NCI-H2196 (cell line): ENCODE measurements around the gene NLK.
"Not testable (repeated sequence)": the region's sequence is repeated elsewhere in the genome, so short reads cannot be mapped to it uniquely, and the experiment has no call there.

Experiments used
- DNase-seq: peaks from one replicate; lab custom pipeline; 2025; ENCODE audit not compliant: unreplicated experiment; lab: John Stamatoyannopoulos, UW

The NLK gene

GRCh38 chr17:28042657-28042720, at the start of gene NLK:
TSS of gene NLK (plus strand) at chr17:28042677. CDS start at chr17:28042874, 197 bp downstream.
- DNase-seq, result no peak

GRCh38 chr17:27993161-27993695, 49.2 kb upstream of the NLK start:
- no peak for DNase-seq

GRCh38 chr17:27993723-27994310, 48.7 kb upstream of the NLK start:
- DNase-seq, result no peak

- no peak for DNase-seq
Observed at GRCh38 chr17:27994586-27994985, 47.9 kb upstream of the NLK start.

- no peak for DNase-seq
Observed at GRCh38 chr17:27995554-27995953, 46.9 kb upstream of the NLK start.

GRCh38 chr17:27996202-27997043, 46.1 kb upstream of the NLK start:
- DNase-seq, result no peak

GRCh38 chr17:27997044-27997401, 45.5 kb upstream of the NLK start:
- no peak for DNase-seq

GRCh38 chr17:27997522-27997921, 45.0 kb upstream of the NLK start:
- DNase-seq, result no peak

GRCh38 chr17:28001149-28001548, 41.3 kb upstream of the NLK start:
- no peak for DNase-seq

- DNase-seq, result no peak
Observed at GRCh38 chr17:28004344-28004743, 38.1 kb upstream of the NLK start.

GRCh38 chr17:28007925-28008324, 34.6 kb upstream of the NLK start:
- DNase-seq, result not testable (repeated sequence)

GRCh38 chr17:28008513-28008912, 34.0 kb upstream of the NLK start:
- DNase-seq, result no peak

- no peak for DNase-seq
Observed at GRCh38 chr17:28010406-28010805, 32.1 kb upstream of the NLK start.

- DNase-seq, result no peak
Observed at GRCh38 chr17:28018439-28019070, 23.9 kb upstream of the NLK start.

- DNase-seq, result no peak
Observed at GRCh38 chr17:28020515-28020914, 22.0 kb upstream of the NLK start.

GRCh38 chr17:28029044-28029443, 13.4 kb upstream of the NLK start:
- DNase-seq, result no peak

- DNase-seq, result peak; percentile 11
Observed at GRCh38 chr17:28030386-28030785, 12.1 kb upstream of the NLK start.

GRCh38 chr17:28031174-28031573, 11.3 kb upstream of the NLK start:
- no peak for DNase-seq

- no peak for DNase-seq
Observed at GRCh38 chr17:28033972-28034714, 8.3 kb upstream of the NLK start.

GRCh38 chr17:28035452-28035851, 7.0 kb upstream of the NLK start:
- DNase-seq, result not testable (repeated sequence)

- DNase-seq, result not testable (repeated sequence)
Observed at GRCh38 chr17:28035884-28036283, 6.6 kb upstream of the NLK start.

GRCh38 chr17:28038802-28039201, 3.7 kb upstream of the NLK start:
- DNase-seq, result no peak
